Stimulated activated memory B cell treated with anti-CD40 and anti-IgM and Interleukin-4, amounts not matched to agents 10 μg/mL and 1 μg/mL and 100 μg/mL, for 72 hours (primary cell): ENCODE data around the gene MTFR2.
A peak's percentile ranks its signal among the peaks of the same experiment; 100 is the strongest.

ENCODE experiments used
- ATAC-seq: fragments of 150-1000 bp; cut with Tn5 transposase; 2 replicates; pipeline ENCODE4 v1.10.0; 2021
- H3K27ac Mint-ChIP-seq: one replicate; pipeline ENCODE4 v1.8.0; 2022; ENCODE audit warnings: mild to moderate bottlenecking, mixed read lengths
- H3K27me3 Mint-ChIP-seq: one replicate; pipeline ENCODE4 v1.8.0; 2022; ENCODE audit warnings: mixed read lengths
- H3K36me3 Mint-ChIP-seq: one replicate; pipeline ENCODE4 v1.8.0; 2022; ENCODE audit warnings: mixed read lengths
- H3K4me1 Mint-ChIP-seq: one replicate; pipeline ENCODE4 v1.8.0; 2022; ENCODE audit warnings: mixed read lengths
- H3K4me3 Mint-ChIP-seq: one replicate; pipeline ENCODE4 v1.8.0; 2022; ENCODE audit warnings: mild to moderate bottlenecking, moderate library complexity, mixed read lengths
- H3K9me3 Mint-ChIP-seq: one replicate; pipeline ENCODE4 v1.8.0; 2022; ENCODE audit warnings: mixed read lengths

MTFR2 gene

GRCh38 chr6:136249811-136250685, at the start of gene MTFR2:
TSS of gene MTFR2 (minus strand) at chr6:136250311. CDS start at chr6:136249099, 1,212 bp downstream.
- Mint-ChIP-seq H3K27me3 (no peaks in the 10 kb centered on the region), H3K36me3 (peaks cover 19% of the 10 kb centered on the region), H3K9me3 (no peaks in the 10 kb centered on the region), H3K27ac (peak within 1 kb of the TSS; percentile 86), H3K4me1 (peaks cover 49% of the 10 kb centered on the region), H3K4me3 (peak within 1 kb of the TSS; percentile 94)
- ATAC-seq, result peak; percentile 99

GRCh38 chr6:136294621-136295020, 44.5 kb upstream of the MTFR2 start:
- H3K4me1 Mint-ChIP-seq, result peaks cover 6% of the 10 kb centered on the region
- H3K4me3 Mint-ChIP-seq, result no peak overlapping the region
- ATAC-seq, result no peak
- no peaks in the 10 kb centered on the region for H3K9me3 Mint-ChIP-seq
- H3K27ac Mint-ChIP-seq, result no peak overlapping the region
- H3K36me3 Mint-ChIP-seq, result no peaks in the 10 kb centered on the region
- H3K27me3 Mint-ChIP-seq, result no peaks in the 10 kb centered on the region

- Mint-ChIP-seq H3K9me3 (no peaks in the 10 kb centered on the region), H3K27me3 (no peaks in the 10 kb centered on the region), H3K36me3 (peaks cover 9% of the 10 kb centered on the region), H3K4me3 (peak overlapping the region; percentile 97), H3K27ac (peak overlapping the region; percentile 100), H3K4me1 (peaks cover 35% of the 10 kb centered on the region)
- ATAC-seq, result peak; percentile 58
Measured at GRCh38 chr6:136290410-136291010, 40.4 kb upstream of the MTFR2 start.

- ATAC-seq, result peak; percentile 95
- H3K36me3 Mint-ChIP-seq, result peaks cover 15% of the 10 kb centered on the region
Measured at GRCh38 chr6:136289579-136290409, 39.7 kb upstream of the MTFR2 start, which contains the start of gene BCLAF1. TSS of gene BCLAF1 (minus strand) at chr6:136289846. CDS start at chr6:136279866, 9,980 bp downstream.

GRCh38 chr6:136289327-136289578, 39.1 kb upstream of the MTFR2 start:
- Mint-ChIP-seq H3K4me1 (peaks cover 47% of the 10 kb centered on the region), H3K9me3 (no peaks in the 10 kb centered on the region), H3K27me3 (no peaks in the 10 kb centered on the region), H3K27ac (peak overlapping the region; percentile 100), H3K4me3 (peak overlapping the region; percentile 97), H3K36me3 (peaks cover 16% of the 10 kb centered on the region)
- peak; percentile 82 for ATAC-seq

More at GRCh38 chr6:136289579-136290409, 39.7 kb upstream of the MTFR2 start, which contains the start of gene BCLAF1:
- H3K4me1 Mint-ChIP-seq, result peaks cover 42% of the 10 kb centered on the region
- H3K4me3 Mint-ChIP-seq, result peak within 1 kb of the TSS; percentile 97
- H3K27ac Mint-ChIP-seq, result peak within 1 kb of the TSS; percentile 100
- H3K27me3 Mint-ChIP-seq, result no peaks in the 10 kb centered on the region
- no peaks in the 10 kb centered on the region for H3K9me3 Mint-ChIP-seq

- Mint-ChIP-seq H3K36me3 (peaks cover 16% of the 10 kb centered on the region), H3K9me3 (no peaks in the 10 kb centered on the region), H3K27me3 (no peaks in the 10 kb centered on the region), H3K27ac (peak overlapping the region; percentile 100), H3K4me1 (peaks cover 52% of the 10 kb centered on the region), H3K4me3 (peak overlapping the region; percentile 97)
- peak; percentile 76 for ATAC-seq
Measured at GRCh38 chr6:136288566-136289326, 38.6 kb upstream of the MTFR2 start.

- Mint-ChIP-seq H3K27ac (peak overlapping the region; percentile 3), H3K4me3 (peak overlapping the region; percentile 47), H3K27me3 (no peaks in the 10 kb centered on the region), H3K4me1 (peaks cover 81% of the 10 kb centered on the region), H3K9me3 (no peaks in the 10 kb centered on the region), H3K36me3 (peaks cover 30% of the 10 kb centered on the region)
- ATAC-seq, result no peak
Measured at GRCh38 chr6:136284909-136285308, 34.8 kb upstream of the MTFR2 start.

- no peak overlapping the region for H3K27ac Mint-ChIP-seq
- peaks cover 76% of the 10 kb centered on the region for H3K4me1 Mint-ChIP-seq
- no peaks in the 10 kb centered on the region for H3K27me3 Mint-ChIP-seq
- no peak overlapping the region for H3K4me3 Mint-ChIP-seq
- no peaks in the 10 kb centered on the region for H3K9me3 Mint-ChIP-seq
- no peak for ATAC-seq
- peaks cover 35% of the 10 kb centered on the region for H3K36me3 Mint-ChIP-seq
Measured at GRCh38 chr6:136282906-136283305, 32.8 kb upstream of the MTFR2 start.

GRCh38 chr6:136280032-136280609, 30.0 kb upstream of the MTFR2 start:
- ATAC-seq, result no peak
- no peak overlapping the region for H3K4me3 Mint-ChIP-seq
- peaks cover 56% of the 10 kb centered on the region for H3K4me1 Mint-ChIP-seq
- peaks cover 34% of the 10 kb centered on the region for H3K36me3 Mint-ChIP-seq
- H3K27me3 Mint-ChIP-seq, result no peaks in the 10 kb centered on the region
- no peak overlapping the region for H3K27ac Mint-ChIP-seq
- no peaks in the 10 kb centered on the region for H3K9me3 Mint-ChIP-seq

- Mint-ChIP-seq H3K27me3 (no peaks in the 10 kb centered on the region), H3K9me3 (no peaks in the 10 kb centered on the region), H3K27ac (no peak overlapping the region), H3K4me1 (peaks cover 13% of the 10 kb centered on the region), H3K4me3 (no peak overlapping the region), H3K36me3 (peaks cover 54% of the 10 kb centered on the region)
- ATAC-seq, result no peak
Measured at GRCh38 chr6:136274062-136274461, 24.0 kb upstream of the MTFR2 start.

- H3K27ac Mint-ChIP-seq, result no peak overlapping the region
- no peaks in the 10 kb centered on the region for H3K27me3 Mint-ChIP-seq
- no peaks in the 10 kb centered on the region for H3K9me3 Mint-ChIP-seq
- ATAC-seq, result no peak
- no peak overlapping the region for H3K4me3 Mint-ChIP-seq
- H3K4me1 Mint-ChIP-seq, result peaks cover 13% of the 10 kb centered on the region
- peaks cover 52% of the 10 kb centered on the region for H3K36me3 Mint-ChIP-seq
Measured at GRCh38 chr6:136265101-136265500, 15.0 kb upstream of the MTFR2 start.

GRCh38 chr6:136262940-136263339, 12.8 kb upstream of the MTFR2 start:
- Mint-ChIP-seq H3K27ac (no peak overlapping the region), H3K27me3 (no peaks in the 10 kb centered on the region), H3K4me1 (peaks cover 13% of the 10 kb centered on the region), H3K9me3 (no peaks in the 10 kb centered on the region), H3K4me3 (no peak overlapping the region), H3K36me3 (peaks cover 50% of the 10 kb centered on the region)
- ATAC-seq, result no peak

- H3K4me3 Mint-ChIP-seq, result no peak overlapping the region
- no peak for ATAC-seq
- no peaks in the 10 kb centered on the region for H3K9me3 Mint-ChIP-seq
- peaks cover 34% of the 10 kb centered on the region for H3K4me1 Mint-ChIP-seq
- peaks cover 11% of the 10 kb centered on the region for H3K36me3 Mint-ChIP-seq
- no peak overlapping the region for H3K27ac Mint-ChIP-seq
- no peaks in the 10 kb centered on the region for H3K27me3 Mint-ChIP-seq
Measured at GRCh38 chr6:136254851-136255466, 4.8 kb upstream of the MTFR2 start.

- Mint-ChIP-seq H3K27ac (no peak overlapping the region), H3K9me3 (no peaks in the 10 kb centered on the region), H3K36me3 (peaks cover 9% of the 10 kb centered on the region), H3K4me3 (no peak overlapping the region), H3K4me1 (peaks cover 46% of the 10 kb centered on the region), H3K27me3 (no peaks in the 10 kb centered on the region)
- no peak for ATAC-seq
Measured at GRCh38 chr6:136253734-136254133, 3.6 kb upstream of the MTFR2 start.
